Measurements from ENCODE around the gene CCNY. TPM values are rescaled to one million over a fixed set of nuclear protein-coding genes. Genes with fewer than 3 reads are reported as not detected.

CCNY gene
- total and polyA plus RNA-seq, 2 experiments from 2014 or later, result 38.9 to 79.9 TPM

GRCh38 chr10:35497909-35498308 lies 161.6 kb downstream of the CCNY start:
- Histone ChIP-seq H3K27me3 (no peaks in the 10 kb centered on the region), H3K4me3 (no peak overlapping the region), H3K27ac (no peak overlapping the region), H3K36me3 (no peaks in the 10 kb centered on the region), H3K4me1 (ENCODE audit: low read depth) (peaks cover 7% of the 10 kb centered on the region), H3K9me3 (ENCODE audit: low read depth) (no peaks in the 10 kb centered on the region)
- TF ChIP-seq, protein P1, sequence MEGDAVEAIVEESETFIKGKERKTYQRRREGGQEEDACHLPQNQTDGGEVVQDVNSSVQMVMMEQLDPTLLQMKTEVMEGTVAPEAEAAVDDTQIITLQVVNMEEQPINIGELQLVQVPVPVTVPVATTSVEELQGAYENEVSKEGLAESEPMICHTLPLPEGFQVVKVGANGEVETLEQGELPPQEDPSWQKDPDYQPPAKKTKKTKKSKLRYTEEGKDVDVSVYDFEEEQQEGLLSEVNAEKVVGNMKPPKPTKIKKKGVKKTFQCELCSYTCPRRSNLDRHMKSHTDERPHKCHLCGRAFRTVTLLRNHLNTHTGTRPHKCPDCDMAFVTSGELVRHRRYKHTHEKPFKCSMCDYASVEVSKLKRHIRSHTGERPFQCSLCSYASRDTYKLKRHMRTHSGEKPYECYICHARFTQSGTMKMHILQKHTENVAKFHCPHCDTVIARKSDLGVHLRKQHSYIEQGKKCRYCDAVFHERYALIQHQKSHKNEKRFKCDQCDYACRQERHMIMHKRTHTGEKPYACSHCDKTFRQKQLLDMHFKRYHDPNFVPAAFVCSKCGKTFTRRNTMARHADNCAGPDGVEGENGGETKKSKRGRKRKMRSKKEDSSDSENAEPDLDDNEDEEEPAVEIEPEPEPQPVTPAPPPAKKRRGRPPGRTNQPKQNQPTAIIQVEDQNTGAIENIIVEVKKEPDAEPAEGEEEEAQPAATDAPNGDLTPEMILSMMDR (IDR thresholded peaks at IDR 0.05; ENCODE audit: low read depth, low read length), result no peak
- no peak for DNase-seq (ENCODE audit: low read depth in 1 of 2, low spot score in 1 of 2)

DNA sequence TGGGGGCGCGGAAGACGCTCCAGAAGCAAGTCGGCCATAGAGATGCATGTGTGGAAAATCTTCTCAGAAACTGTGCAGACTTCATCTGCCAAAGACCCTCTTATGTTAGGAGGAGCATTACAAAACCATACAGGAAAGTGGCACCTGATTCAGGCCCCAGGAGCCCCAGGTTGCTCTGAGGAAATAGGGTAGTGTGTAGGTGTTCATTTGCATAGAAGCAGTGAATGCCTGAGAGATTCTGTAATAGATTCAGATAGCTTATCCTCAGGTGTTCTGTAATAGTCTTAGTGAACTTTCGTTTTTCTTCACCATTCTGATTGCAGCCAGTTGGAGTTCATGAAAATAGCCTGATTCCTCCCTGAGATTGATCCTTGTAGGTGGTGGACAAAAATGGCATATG lies 162.4 kb downstream of the CCNY start:
- Histone ChIP-seq H3K27ac (no peak overlapping the region), H3K4me1 (ENCODE audit: low read depth) (peaks cover 9% of the 10 kb centered on the region), H3K36me3 (no peaks in the 10 kb centered on the region), H3K27me3 (no peaks in the 10 kb centered on the region), H3K4me3 (no peak overlapping the region), H3K9me3 (ENCODE audit: low read depth) (no peaks in the 10 kb centered on the region)
- TF ChIP-seq, protein P1 (IDR thresholded peaks at IDR 0.05; ENCODE audit: low read depth, low read length), result no peak
- DNase-seq (ENCODE audit: low read depth in 1 of 2, low spot score in 1 of 2), result no peak

DNA sequence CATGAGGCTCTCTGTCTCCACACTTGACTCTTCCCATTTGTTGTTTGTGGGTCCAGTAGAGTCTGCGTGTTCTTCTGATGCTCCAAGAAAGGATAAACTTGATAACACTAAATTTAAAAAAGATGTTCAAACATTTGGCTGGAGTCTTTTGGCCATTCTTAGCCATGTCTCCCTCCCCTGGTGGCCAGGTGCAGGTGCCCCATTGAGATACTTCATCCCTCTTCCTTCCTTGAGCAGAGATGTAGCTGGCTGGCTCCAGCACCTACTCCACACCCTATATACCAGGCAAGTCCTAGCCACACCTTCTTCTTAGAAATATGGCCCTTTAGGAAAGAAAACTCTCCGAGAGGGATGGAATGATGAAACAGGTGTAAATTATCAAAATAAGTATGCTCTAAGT lies 165.6 kb downstream of the CCNY start:
- TF ChIP-seq, protein P1 (IDR thresholded peaks at IDR 0.05; ENCODE audit: low read depth, low read length), result no peak
- Histone ChIP-seq H3K36me3 (no peaks in the 10 kb centered on the region), H3K4me3 (no peak overlapping the region), H3K27me3 (no peaks in the 10 kb centered on the region), H3K27ac (no peak overlapping the region), H3K4me1 (ENCODE audit: low read depth) (peaks cover 10% of the 10 kb centered on the region), H3K9me3 (ENCODE audit: low read depth) (no peaks in the 10 kb centered on the region)
- no peak for DNase-seq (ENCODE audit: low read depth in 1 of 2, low spot score in 1 of 2)

- Histone ChIP-seq H3K27me3 (no peaks in the 10 kb centered on the region), H3K27ac (no peak overlapping the region), H3K4me1 (ENCODE audit: low read depth) (peaks cover 10% of the 10 kb centered on the region), H3K36me3 (no peaks in the 10 kb centered on the region), H3K9me3 (ENCODE audit: low read depth) (no peaks in the 10 kb centered on the region), H3K4me3 (no peak overlapping the region)
- TF ChIP-seq, protein P1 (IDR thresholded peaks at IDR 0.05; ENCODE audit: low read depth, low read length), result no peak
- DNase-seq (ENCODE audit: low read depth in 1 of 2, low spot score in 1 of 2), result no peak
These were observed 166.4 kb downstream of the CCNY start for GRCh38 chr10:35502692-35503091.

DNA sequence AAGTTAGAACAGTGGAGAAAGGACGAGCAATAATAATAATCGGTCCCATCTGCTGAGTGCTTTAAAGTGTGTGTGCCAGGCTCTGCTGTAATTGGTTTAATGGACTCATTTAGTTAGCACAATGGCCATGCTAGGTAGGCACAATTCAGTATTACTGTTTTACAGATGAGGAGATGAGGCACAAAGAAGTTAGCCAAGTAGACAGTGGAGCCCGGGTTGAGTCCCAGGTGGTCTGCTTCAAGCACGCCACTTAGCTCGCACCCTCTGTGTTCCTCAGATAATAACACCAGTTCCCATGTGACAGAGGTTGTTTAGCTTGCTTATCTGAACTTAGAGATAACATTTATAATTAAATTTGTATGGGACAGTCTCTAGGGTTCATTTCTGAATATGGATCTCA lies 167.3 kb downstream of the CCNY start:
- TF ChIP-seq, protein P1 (IDR thresholded peaks at IDR 0.05; ENCODE audit: low read depth, low read length), result no peak
- Histone ChIP-seq H3K27me3 (no peaks in the 10 kb centered on the region), H3K4me3 (no peak overlapping the region), H3K27ac (no peak overlapping the region), H3K4me1 (ENCODE audit: low read depth) (peaks cover 10% of the 10 kb centered on the region), H3K9me3 (ENCODE audit: low read depth) (no peaks in the 10 kb centered on the region), H3K36me3 (no peaks in the 10 kb centered on the region)
- no peak for DNase-seq (ENCODE audit: low read depth in 1 of 2, low spot score in 1 of 2)

GRCh38 chr10:35504132-35504531 lies 167.8 kb downstream of the CCNY start:
- no peak overlapping the region for H3K4me3 ChIP-seq
- DNase-seq (ENCODE audit: low read depth in 1 of 2, low spot score in 1 of 2), result no peak
- no peaks in the 10 kb centered on the region for H3K27me3 ChIP-seq
- TF ChIP-seq, protein P1 (IDR thresholded peaks at IDR 0.05; ENCODE audit: low read depth, low read length), result no peak
- H3K27ac ChIP-seq, result no peak overlapping the region
- no peaks in the 10 kb centered on the region for H3K9me3 ChIP-seq (ENCODE audit: low read depth)
- peaks cover 10% of the 10 kb centered on the region for H3K4me1 ChIP-seq (ENCODE audit: low read depth)
- H3K36me3 ChIP-seq, result no peaks in the 10 kb centered on the region

All from cardiac muscle cell (in vitro differentiated cells and primary cell).